Thoracic aorta (tissue), 2 donors: Measurements from ENCODE around the gene KCNQ4. TPM values are rescaled to one million over a fixed set of nuclear protein-coding genes. Genes with fewer than 3 reads are reported as not detected.

Source experiments
- ATAC-seq: fragments of 150-250 bp; one replicate; pipeline ENCODE4 v1.8.0; 2017; ENCODE audit warnings: low read depth; ENCODE audit not compliant: insufficient number of reproducible peaks, low FRiP score
- DNase-seq: peaks from one replicate; pipeline ENCODE4 v3.0.0-alpha.2; 2020; ENCODE audit warnings: low spot score
- H3K27ac ChIP-seq, 2 donors: fragments of 200-600 bp; sonication (generic); 1 replicate in 1 of 2; 2 replicates in 1 of 2; pipeline ENCODE4 v1.5.1; 2016; ENCODE audit warnings: mild to moderate bottlenecking in 2 of 2, moderate library complexity in 2 of 2
- H3K27me3 ChIP-seq: fragments of 200-600 bp; sonication (generic); replicated peaks from 2 replicates; pipeline ENCODE4 v1.6.0; 2016; ENCODE audit warnings: mild to moderate bottlenecking; ENCODE audit not compliant: insufficient read depth
- H3K36me3 ChIP-seq: fragments of 200-600 bp; sonication (generic); one replicate; pipeline ENCODE4 v1.5.1; 2016
- H3K4me1 ChIP-seq, 2 donors: fragments of 200-600 bp; sonication (generic); 1 replicate in 1 of 2; 2 replicates in 1 of 2; pipeline versions ENCODE4 v1.5.1 to v1.6.0; 2016; ENCODE audit warnings: low read depth in 2 of 2, mild to moderate bottlenecking in 1 of 2; ENCODE audit not compliant: control insufficient read depth in 1 of 2
- H3K4me3 ChIP-seq: fragments of 200-600 bp; sonication (generic); 2 replicates; pipeline ENCODE4 v1.5.1; 2016; ENCODE audit warnings: mild to moderate bottlenecking
- H3K9me3 ChIP-seq: fragments of 200-600 bp; sonication (generic); 2 replicates; pipeline ENCODE4 v1.5.1; 2016
- CTCF ChIP-seq: fragments of 200-600 bp; sonication (generic); IDR thresholded peaks from one replicate; pipeline ENCODE4 v1.5.1; 2019; ENCODE audit warnings: antibody characterized with exemption
- total RNA-seq, 2 donors: library from RNA; depleted of rRNA; stranded (reverse); fragments of >200 nt; gene quantifications; one replicate each; pipeline versions ENCODE4 v1.1.0 to v1.2.3, GENCODE V29; 2016

Gene KCNQ4
- total RNA-seq, 2 donors from 2014 or later: 5.7 to 11.5 TPM

GRCh38 chr1:40844887-40845878 is 61.6 kb downstream of the KCNQ4 start:
- H3K4me1 ChIP-seq: peaks cover 4 to 24% of the 10 kb centered on the region in 2 donors
- no peak for TF ChIP-seq CTCF
- no peaks in the 10 kb centered on the region for H3K27me3 ChIP-seq
- H3K36me3 ChIP-seq: no peaks in the 10 kb centered on the region
- H3K4me3 ChIP-seq: peak overlapping the region; percentile 22
- no peak for DNase-seq
- ATAC-seq: no peak
- peak overlapping the region in 1 of 2 donors; percentile 3 for H3K27ac ChIP-seq
- no peaks in the 10 kb centered on the region for H3K9me3 ChIP-seq

- ATAC-seq (no peak), DNase-seq (no peak)
- Histone ChIP-seq H3K4me3 (no peak overlapping the region), H3K9me3 (no peaks in the 10 kb centered on the region), H3K4me1 (peaks cover 4 to 24% of the 10 kb centered on the region in 2 donors), H3K36me3 (no peaks in the 10 kb centered on the region), H3K27me3 (no peaks in the 10 kb centered on the region), H3K27ac (no peak overlapping the region)
- no peak for TF ChIP-seq CTCF
Measured at GRCh38 chr1:40845895-40846294, 62.3 kb downstream of the KCNQ4 start.

GRCh38 chr1:40847023-40847745 is 63.6 kb downstream of the KCNQ4 start:
- H3K4me3 ChIP-seq: no peak overlapping the region
- ATAC-seq (no peak), DNase-seq (no peak)
- H3K9me3 ChIP-seq: no peaks in the 10 kb centered on the region
- H3K27ac ChIP-seq: no peak overlapping the region
- H3K4me1 ChIP-seq: peaks cover 4 to 24% of the 10 kb centered on the region in 2 donors
- TF ChIP-seq CTCF: no peak
- no peaks in the 10 kb centered on the region for H3K36me3 ChIP-seq
- H3K27me3 ChIP-seq: no peaks in the 10 kb centered on the region

- DNase-seq: no peak
- peaks cover 4 to 33% of the 10 kb centered on the region in 2 donors for H3K4me1 ChIP-seq
- no peak overlapping the region for H3K4me3 ChIP-seq
- no peaks in the 10 kb centered on the region for H3K9me3 ChIP-seq
- no peak overlapping the region for H3K27ac ChIP-seq
- peak; percentile 85 for TF ChIP-seq CTCF
- peak; percentile 22 for ATAC-seq
- no peaks in the 10 kb centered on the region for H3K36me3 ChIP-seq
- H3K27me3 ChIP-seq: no peaks in the 10 kb centered on the region
Measured at GRCh38 chr1:40848530-40849189, 65.1 kb downstream of the KCNQ4 start.
